ENCODE data around the gene PLPPR3.
A peak's percentile ranks its signal among the peaks of the same experiment; 100 is the strongest.

Gene PLPPR3

DNA sequence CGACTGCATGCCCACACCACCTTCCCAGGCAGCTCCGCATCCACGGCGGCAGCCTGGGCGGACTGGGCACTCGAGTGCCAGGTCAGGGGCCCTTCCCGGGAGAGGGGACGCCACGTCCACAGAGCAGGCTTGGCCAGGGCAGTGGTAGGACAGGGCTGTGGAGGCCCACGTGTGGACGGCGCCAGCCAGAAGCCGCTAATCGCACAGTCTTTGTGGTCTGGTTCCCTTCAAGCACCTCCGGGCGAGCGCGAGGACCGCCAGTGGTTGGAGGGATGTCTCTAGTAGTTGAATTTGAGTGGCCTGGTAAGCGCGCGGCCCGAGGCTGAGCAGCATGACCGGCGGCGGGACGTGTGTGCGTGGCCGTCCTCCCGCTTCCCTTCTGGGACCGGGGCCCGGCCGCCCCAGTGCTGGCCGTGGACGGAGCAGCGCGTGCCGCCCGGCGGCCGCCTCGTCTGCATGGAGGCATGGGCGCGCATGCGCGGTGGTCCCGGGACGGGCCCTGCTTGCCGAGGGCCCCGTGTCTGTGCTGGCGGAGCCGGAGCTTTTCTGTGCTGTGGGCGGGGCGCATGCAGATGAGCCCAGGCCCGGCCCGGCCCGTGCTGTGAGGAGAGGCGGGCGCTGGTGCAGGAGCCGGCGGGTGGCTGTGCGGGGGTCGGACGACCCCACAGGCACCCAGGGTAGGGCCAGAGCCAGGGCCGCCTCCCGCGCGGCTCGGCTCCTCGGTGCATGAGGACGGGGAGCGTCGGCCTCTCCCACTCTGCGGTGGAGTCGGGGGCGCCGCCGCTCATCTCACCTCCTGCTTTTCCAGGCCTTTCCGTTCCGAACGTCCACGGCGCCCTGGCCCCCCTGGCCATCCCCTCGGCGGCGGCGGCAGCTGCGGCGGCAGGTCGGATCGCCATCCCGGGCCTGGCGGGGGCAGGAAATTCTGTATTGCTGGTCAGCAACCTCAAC lies 15.9 kb downstream of the PLPPR3 start:
- DNase-seq = no peak

DNA sequence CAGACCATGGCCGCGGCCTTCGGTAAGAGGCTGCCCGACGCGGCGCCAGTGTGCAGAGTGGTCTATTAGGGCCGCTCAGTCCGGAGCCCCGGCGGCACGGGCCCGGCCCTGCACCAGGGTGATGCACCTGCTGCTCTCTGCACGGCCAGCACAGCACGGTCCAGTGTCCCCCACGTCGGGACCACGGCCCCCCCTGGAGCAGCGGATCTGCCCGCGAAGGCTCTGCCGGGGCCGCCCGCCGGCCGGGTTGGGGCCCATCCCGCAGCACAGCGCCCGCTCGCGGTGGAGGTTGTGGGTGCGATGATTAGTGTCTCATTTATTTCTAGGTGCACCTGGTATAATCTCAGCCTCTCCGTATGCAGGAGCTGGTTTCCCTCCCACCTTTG lies 16.6 kb downstream of the PLPPR3 start:
- DNase-seq = no peak

DNA sequence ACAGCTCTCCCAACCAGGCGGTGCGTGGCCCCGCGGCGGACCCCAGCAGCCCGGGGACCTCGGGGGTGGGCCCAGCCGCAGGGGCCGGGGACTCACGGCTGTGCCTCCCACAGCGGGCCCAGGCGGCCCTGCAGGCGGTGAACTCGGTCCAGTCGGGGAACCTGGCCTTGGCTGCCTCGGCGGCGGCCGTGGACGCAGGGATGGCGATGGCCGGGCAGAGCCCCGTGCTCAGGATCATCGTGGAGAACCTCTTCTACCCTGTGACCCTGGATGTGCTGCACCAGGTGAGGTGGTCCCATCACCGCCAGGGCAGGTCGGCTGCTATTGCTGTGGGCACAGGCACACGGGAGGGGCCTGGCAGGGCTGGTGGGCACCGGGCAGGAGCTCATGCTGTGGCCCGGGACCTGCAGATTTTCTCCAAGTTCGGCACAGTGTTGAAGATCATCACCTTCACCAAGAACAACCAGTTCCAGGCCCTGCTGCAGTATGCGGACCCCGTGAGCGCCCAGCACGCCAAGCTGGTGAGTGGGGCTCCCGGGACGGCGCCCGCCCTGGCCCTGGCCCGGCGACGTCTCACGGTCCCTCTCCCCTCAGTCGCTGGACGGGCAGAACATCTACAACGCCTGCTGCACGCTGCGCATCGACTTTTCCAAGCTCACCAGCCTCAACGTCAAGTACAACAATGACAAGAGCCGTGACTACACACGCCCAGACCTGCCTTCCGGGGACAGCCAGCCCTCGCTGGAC lies 17.2 kb downstream of the PLPPR3 start:
- DNase-seq = no peak

DNA sequence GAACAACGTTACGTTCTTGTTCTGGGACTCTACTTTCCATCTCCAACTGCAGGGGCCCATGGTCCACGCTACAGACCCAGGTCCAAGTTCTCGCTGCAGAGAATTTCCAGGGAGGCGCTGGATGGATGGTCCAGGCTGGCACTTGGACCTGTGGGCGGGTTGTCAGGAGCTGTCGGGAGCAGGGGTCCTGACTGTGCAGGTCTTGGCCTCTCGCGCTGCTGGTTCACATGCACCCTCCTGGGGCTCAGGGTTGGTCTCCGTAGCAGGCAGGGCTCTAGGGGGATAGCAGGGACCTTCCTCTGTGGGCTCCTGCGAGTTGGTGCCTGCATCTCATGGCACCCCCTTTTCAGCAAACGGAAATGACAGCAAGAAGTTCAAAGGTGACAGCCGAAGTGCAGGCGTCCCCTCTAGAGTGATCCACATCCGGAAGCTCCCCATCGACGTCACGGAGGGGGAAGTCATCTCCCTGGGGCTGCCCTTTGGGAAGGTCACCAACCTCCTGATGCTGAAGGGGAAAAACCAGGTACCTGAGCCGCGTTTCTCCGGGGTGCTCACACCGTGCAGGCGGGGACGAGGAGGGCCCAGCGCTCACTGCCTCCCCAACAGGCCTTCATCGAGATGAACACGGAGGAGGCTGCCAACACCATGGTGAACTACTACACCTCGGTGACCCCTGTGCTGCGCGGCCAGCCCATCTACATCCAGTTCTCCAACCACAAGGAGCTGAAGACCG lies 17.9 kb downstream of the PLPPR3 start:
- DNase-seq = no peak

DNA sequence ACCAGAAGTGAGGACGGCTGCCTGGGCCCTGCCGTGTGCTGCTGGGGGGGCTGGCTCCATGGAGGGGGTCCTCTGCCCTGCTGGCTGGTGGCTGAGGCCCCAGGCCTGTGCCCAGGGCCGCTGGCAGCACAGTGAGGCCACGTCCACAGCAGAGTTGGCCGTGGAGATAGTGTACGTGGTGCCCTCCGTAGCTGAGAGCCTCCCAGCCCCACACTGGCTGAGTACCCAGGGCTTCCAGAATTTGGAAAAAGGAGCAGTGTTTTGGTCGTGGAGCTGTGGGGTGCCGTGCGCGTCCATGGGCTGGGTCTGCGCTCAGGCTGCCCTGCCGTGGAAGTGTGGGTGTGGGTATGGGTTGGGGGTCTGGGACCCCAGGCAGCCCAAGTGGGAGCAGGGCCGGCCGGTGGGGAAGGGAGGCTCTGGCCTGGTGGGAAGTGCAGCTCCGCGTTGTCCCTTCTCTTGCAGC lies 18.6 kb downstream of the PLPPR3 start:
- no peak for DNase-seq

DNA sequence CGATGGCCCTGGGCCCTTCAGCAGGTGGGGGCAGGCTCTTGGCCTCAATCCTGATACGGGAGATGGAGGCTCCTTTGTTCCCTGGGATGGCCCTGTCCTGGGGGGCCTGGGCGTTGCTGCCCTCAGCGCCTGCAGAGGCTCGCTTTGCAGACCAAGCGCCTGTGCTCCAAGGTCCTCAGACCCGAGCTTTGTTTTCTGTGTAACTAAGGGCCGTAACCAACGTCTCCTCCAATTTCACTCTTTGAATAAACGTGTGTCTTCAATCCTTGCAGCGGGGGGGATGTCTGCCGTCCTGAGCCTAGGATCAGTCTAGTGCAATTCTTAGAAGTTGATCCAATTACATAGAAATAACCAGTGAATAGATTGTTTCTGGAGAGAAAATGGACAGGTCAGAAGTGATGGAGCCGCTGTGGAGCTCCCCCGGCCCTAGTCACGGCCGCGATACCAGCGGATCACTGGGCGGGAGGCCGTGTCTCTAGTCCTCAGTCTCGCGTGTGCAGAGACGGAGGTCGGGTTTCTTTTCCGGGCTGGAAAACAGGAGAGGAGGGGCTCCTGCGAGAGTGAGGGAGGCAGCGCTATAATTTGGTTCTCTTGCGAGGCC lies 19.2 kb downstream of the PLPPR3 start:
- DNase-seq = no peak

DNA sequence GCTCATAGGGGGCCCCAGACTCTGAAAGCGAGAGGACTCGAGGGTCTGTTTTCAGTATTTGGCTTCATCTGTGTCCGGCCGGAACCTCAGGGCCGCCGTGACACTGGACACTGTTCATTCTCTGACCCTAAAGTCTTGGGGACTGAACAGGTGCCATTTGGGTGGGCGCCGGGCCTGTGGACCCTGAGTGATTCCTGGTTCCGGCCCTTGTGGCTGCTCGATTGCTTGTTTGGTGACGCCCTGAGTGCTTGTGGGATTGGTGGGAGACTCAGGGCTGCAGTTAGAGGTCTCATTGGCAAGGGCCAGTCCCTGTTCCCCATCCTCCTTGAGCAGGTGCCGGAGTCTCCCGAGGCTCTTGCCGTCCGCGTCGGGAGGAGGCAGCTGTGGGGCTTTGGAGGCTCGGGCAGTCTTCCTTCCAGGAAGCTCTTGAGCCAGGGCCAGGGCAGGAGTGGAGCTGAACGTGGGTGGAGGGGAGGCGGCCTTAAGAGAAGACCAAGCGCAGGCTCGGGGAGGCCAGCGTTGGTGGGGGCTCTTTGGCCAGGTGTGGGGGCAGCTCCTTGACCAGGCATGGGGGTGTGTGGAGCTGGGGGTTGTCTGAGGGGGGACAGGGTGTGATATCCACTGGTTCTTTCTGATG lies 19.8 kb downstream of the PLPPR3 start:
- DNase-seq = no peak

DNA sequence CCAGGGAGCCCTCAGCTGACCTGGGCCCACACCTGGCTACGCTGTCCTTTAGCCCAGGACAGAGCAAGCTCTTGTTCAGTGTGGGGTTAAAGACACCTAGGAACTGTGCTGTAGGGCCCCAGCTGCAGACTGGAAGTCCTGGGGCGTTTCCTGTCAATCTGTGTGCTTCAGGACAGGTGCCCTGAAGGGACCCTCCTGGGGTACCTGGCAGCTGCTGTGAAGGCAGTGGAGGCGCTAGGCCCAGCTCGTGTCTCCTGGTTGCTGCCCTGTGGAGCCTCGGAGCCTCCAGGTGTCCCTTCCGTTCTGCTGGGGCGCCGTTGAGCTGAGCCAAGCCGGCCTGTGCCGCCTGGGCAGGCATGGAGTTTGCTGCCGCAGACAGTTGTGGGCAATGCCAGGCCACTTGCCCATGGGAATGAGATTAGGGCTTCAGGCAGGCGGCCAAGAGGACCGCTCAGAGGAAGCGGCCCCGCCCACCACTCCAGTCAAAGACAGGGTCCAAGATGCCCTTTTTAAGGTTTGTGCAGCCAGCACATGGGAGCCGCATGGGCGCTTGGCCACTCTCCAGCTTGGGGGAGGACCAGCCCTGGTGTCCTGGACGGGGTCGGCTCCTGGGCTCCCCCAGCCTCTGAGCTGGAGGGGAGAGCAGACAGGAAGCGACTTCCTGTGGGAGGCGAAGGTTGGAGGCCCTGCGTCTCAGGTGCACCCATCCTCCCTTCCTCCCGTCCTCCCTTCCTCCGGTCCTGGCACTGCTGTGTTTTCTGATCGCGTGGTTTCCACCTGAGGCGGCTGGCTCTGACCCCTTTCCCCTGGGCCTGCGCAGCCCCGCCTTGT lies 20.5 kb downstream of the PLPPR3 start:
- no peak for DNase-seq

DNA sequence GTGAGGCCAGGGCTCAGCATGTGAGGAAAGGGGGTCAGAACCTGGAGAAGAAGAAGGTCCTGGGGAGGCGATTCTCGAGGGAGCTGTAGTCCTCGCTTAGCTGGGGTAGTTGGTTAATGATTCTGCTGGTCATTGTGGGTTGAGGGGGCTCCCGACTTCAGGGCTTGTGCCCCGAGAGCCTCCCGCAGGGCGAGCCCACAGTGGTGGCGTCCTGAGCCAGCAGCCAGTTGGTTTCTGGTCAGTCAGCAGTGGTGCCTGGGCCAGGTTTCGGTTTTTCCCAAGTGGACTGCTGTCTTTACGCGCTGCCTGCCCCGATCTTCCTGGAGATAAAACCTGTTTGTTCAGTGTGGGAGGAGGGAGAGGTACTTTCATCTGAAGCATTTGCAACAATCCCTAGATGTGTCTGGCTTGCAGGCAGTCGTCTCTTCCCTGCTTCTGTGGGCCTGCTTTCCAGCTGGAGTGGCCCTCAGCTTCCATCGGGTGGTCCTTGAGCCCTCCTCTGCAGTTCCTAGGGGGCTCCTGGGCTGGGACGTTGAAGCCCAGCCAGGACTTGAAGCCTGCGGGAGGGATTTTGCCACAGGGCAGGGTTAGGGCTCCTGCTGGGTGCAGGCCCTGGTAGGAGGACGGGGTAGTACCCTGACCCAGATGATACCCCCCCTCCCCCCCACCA lies 21.3 kb downstream of the PLPPR3 start:
- no peak for DNase-seq

DNA sequence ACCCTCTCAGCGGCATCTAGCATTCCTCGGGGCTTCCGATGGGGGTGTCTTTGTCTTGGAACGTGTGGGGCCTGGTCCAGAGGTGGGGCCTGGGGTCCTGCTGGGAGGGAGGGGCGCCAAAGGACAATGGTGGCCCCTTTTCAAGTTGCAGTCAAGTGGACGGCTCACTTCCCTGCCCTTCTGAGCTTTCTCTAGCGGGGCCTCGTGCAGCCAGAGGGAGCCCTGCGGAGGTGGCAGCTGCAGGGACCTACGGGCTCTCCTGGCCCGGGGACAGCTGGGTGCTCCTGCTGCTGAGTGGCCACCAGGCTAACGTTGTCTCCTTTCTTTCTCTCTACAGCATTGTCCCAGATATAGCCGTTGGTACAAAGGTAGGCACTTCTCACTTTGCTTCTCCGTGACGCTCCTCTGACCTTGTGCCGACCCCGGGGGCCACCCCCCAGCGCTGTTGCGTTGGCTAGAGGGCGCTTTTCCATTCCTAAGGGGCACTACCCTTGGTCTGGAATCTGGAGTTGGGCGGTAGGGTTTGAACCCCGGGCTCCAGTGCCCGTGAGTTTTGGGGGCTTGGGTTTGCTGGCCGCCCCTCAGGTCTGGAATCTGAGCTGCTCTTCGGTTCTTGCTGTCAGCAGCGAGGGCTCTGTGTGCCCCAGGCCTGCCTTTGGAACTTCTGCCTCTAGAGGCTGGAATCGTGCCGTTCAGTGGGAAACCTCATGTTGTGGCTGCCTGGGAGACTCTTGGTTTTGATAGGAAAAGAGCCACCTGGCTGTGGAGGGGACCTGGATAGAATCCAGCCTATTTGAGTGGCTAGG lies 22.5 kb downstream of the PLPPR3 start:
- peak; percentile 23 for DNase-seq

DNA sequence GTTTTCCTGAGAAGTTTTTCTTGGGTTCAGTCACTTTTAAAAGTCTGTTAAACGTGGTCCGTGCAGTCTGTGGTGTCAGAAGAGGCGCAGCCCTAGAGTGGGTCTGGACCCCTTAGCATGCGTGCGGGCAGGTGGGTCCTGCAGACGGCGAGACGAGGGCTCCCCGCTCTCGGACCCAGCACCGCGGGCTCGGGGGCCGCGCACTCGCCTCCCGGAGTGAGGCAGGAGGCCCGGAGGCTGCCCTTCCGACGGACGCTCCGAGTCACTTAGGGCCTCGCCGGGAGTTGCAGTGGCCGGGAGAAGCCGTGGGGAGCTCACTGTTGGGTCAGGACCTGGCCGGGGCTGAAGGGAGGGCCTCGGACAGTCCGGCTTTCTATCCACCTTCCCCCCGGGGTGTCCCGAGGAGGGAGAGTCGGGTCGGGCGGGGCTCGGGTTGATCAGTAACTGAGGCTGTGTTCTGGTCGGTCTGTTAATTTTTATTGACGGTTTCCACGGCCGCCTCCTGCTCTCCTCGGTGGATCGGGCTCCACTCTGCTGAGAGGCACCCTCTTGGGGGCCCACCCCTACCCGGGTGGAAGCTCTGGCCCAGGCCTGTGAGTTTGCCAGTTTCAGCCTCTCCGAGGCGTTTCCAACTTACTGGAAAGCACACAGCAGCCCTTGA lies 23.2 kb downstream of the PLPPR3 start:
- DNase-seq = no peak

DNA sequence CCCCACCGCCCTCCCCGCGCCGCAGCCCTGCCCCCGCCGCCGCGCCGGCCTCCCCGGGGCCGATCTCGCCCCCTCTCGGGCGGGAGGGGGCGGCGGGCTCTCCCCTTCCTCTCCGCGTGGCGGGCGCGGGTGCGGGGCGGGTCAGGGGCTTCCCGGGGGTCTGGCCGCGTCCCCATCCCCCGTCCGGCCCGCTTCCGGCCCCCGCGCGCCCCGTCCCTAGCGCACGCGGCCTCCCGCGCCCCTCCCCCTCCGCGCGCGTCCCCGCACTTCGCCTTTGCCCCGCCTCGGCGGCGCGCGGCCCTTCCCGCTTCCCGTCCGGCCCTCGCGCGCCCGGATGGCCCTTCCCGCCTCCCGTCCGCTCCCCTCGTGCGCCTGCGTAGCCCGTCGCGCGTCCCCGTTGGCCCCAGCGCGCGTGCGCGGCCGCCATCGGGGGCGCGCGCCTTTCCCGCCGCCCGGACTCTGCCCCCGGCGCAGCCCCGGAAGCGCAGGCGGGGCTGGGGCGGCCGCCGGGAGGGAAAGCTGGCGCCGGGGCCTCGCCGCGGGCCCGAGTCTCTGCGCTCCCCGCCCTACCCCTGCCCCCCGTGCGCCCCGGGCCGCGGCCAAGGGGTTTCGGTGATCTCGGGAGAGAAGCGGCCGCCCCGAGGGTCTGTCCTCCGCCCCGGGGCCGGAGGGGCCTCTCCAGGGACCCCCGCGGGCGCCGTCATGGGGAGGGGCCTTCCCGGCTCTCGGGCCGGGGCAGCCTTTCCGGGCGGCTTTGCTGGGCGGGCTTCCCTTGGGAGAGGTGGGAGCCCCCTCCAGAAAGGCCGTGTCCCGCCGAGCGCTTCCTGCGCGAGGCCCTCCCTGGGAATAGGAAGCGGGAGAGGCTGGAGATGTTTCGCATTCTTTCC lies 24.0 kb downstream of the PLPPR3 start:
- DNase-seq = peak; percentile 89

DNA sequence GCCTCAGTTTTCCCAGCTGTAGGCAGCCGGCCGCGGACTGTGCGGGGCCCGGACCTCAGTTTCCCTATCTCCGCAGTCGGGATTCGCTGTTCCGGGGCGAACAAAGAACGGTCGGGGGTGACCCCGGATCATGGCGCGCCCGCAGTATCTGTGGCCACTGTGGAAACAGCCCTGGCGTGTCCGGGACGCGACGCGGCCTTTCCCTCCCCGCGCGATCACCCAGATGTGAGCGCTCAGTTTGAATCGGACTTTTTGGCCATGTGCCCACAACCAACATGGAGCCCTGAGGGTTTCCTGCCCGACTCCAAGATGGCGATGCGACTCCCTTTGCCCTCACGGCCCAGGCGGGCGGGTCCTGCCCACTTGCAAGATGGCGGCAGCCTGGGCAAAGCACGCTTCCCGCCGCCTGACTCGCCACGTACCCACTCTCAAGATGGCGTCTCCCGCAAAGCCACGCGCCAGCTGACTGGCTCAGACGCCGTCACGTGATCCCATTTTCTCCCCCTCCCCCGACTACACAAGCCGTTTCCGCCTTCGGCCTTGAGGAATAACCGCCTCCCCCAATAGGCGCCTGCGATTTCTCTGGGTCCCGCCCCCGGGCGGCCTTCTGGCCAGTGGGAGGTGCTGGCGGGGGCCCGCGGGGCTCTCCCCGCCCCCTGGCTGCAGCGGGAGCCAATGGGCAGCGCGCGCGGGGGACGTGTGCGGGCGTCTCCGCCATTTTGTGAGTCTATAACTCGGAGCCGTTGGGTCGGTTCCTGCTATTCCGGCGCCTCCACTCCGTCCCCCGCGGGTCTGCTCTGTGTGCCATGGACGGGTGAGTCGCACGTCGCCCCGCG lies 24.8 kb downstream of the PLPPR3 start, which contains the start of gene PTBP1:
Gene PTBP1 (plus strand): TSS at position 761 of the 836 bp plus-strand sequence. CDS start 46 bp downstream, at position 807.
- peak; percentile 100 for DNase-seq

DNA sequence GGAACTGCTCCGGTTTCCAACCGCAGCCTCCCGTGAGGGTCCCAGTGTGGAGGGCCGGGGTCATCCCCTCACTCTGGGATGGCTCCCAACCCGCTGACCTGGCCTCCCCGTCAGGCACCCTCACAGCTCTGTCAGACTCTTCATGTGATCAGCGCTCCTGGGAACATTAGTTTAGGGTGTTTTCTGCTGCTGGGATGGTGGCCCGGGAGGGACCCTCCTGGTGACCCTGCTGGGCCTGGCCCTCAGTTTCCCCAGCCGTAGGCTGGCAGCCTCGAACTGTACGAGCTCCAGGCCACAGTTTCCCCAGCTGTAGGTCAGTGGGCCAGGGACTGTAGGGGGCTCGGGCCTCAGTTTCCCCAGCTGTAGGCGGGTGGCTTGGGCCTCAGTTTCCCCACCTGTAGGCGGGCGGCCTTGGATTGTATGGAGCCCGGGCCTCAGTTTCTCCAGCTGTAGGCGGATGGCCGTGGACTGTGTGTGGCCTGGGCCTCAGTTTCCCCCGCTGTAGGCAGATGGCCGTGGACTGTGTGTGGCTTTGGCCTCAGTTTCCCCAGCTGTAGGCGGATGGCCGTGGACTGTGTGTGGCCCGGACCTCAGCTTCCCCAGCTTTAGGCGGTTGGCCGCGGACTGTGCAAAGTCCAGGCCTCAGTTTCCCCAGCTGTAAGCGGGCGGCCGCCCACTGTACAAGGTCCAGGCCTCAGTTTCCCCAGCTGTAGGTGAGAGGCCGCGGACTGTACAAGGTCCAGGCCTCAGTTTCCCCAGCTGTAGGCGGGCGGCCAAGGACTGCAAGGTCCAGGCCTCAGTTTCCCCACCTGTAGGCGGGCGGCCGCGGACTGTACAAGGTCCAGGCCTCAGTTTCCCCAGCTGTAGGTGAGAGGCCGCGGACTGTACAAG lies 25.8 kb downstream of the PLPPR3 start:
- no peak for DNase-seq

DNA sequence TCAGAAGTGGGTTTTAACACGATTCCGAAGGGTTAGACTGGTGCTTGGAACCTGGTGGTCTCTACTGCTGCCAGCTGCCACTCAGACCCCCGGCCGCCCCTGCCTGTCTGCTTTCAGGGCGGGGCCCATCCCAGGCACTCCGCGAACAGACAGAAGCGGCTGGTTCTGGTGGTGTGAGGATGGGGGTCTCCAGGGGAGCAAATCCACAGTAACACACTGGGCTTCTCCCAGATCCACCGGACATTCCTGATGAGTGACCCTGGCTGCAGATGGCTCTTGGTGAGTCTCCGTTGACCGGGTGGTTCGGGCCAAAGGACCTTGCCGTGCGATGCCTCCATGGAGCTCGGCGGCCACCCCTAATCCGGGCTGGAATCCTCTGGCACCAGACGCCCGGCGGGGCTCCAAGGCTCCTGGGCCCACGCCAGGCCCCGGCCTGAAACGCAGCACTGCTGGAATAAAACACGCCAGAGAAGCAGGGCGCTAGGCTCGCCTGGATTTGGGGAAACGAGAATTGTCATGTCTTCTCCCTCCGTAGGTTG lies 26.6 kb downstream of the PLPPR3 start:
- no peak for DNase-seq

DNA sequence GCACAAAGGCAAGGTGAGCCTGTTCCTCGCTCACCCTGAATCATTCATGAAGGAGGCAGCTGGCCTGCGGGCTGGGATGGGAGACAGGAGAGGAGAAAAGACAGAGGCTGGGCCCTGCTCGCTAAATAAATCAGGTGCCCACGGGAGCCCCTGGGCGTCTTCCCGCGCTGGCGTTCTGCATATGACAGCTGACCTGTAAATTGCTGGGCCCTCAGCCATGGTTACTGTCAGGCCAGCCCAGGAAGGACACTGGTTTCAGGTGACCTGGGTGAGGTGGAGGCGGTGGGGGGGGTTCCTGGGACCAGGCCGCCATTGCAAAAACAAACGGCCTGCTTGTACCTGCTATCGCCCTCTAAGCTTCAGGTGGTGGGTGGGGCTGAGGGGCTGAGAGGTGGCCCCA lies 27.9 kb downstream of the PLPPR3 start:
- no peak for DNase-seq

Data from COR-L47 (cell line).